ENCODE measurements around the gene FXR2.

- no peak for TF ChIP-seq POLR2A (IDR thresholded peaks at IDR 0.05)
- no peak for TF ChIP-seq EP300 (IDR thresholded peaks at IDR 0.05)
Observed at GRCh38 chr17:7620835-7621234, 6.1 kb upstream of the FXR2 start.
